RWPE2 (cell line): ENCODE measurements around the gene OR1G1.
"Not testable (repeated sequence)": the region's sequence is repeated elsewhere in the genome, so short reads cannot be mapped to it uniquely, and the experiment has no call there.

ENCODE experiments used
- ATAC-seq: fragments of 200-7000 bp; cut with Tn5 transposase; 3 replicates; pipeline ENCODE4 v1.9.1; 2021; ENCODE audit warnings: low read depth
- DNase-seq: peaks from one replicate; pipeline ENCODE4 v3.0.0-alpha.2; 2020; ENCODE audit warnings: low spot score
- H3K27ac ChIP-seq: fragments of 450-650 bp; 2 replicates; pipeline ENCODE4 v1.5.1; 2017; ENCODE audit warnings: mild to moderate bottlenecking; ENCODE audit not compliant: poor library complexity, severe bottlenecking
- H3K27me3 ChIP-seq: fragments of 250-450 bp; sonication (Bioruptor Pico); 2 replicates; pipeline ENCODE4 v1.5.1; 2021; ENCODE audit warnings: mild to moderate bottlenecking, moderate library complexity; ENCODE audit not compliant: insufficient read depth, poor library complexity, severe bottlenecking
- H3K36me3 ChIP-seq: fragments of 250-450 bp; sonication (Bioruptor Pico); 2 replicates; pipeline ENCODE4 v1.5.1; 2020; ENCODE audit warnings: low read depth, mild to moderate bottlenecking, moderate library complexity
- H3K4me1 ChIP-seq: fragments of 250-450 bp; sonication (Bioruptor Pico); 2 replicates; pipeline ENCODE4 v1.5.1; 2021; ENCODE audit warnings: mild to moderate bottlenecking, moderate library complexity; ENCODE audit not compliant: insufficient read depth, poor library complexity, severe bottlenecking
- H3K4me3 ChIP-seq: fragments of 250-450 bp; sonication (Bioruptor Pico); 2 replicates; pipeline ENCODE4 v1.5.1; 2021; ENCODE audit warnings: mild to moderate bottlenecking, moderate library complexity; ENCODE audit not compliant: severe bottlenecking
- H3K9me3 ChIP-seq: fragments of 250-450 bp; sonication (Bioruptor Pico); 2 replicates; pipeline ENCODE4 v1.5.1; 2021; ENCODE audit warnings: mild to moderate bottlenecking, moderate library complexity; ENCODE audit not compliant: severe bottlenecking
- TF ChIP-seq, protein P1 (sequence below): fragments of 450-650 bp; IDR thresholded peaks from one replicate; pipeline ENCODE4 v1.5.1; 2017; ENCODE audit warnings: mild to moderate bottlenecking, moderate library complexity; ENCODE audit not compliant: poor library complexity, severe bottlenecking

The OR1G1 gene

GRCh38 chr17:3127451-3127850, at the start of gene OR1G1:
TSS of gene OR1G1 (minus strand) at chr17:3127551. CDS start at chr17:3127551, 0 bp downstream.
- H3K27ac ChIP-seq = no peak within 1 kb of the TSS
- H3K36me3 ChIP-seq = no peaks in the 10 kb centered on the region
- no peaks in the 10 kb centered on the region for H3K4me1 ChIP-seq
- H3K4me3 ChIP-seq = no peak within 1 kb of the TSS
- ATAC-seq (no peak), DNase-seq (no peak)
- H3K9me3 ChIP-seq = no peaks in the 10 kb centered on the region
- H3K27me3 ChIP-seq = peaks cover 10% of the 10 kb centered on the region
- TF ChIP-seq, protein P1, sequence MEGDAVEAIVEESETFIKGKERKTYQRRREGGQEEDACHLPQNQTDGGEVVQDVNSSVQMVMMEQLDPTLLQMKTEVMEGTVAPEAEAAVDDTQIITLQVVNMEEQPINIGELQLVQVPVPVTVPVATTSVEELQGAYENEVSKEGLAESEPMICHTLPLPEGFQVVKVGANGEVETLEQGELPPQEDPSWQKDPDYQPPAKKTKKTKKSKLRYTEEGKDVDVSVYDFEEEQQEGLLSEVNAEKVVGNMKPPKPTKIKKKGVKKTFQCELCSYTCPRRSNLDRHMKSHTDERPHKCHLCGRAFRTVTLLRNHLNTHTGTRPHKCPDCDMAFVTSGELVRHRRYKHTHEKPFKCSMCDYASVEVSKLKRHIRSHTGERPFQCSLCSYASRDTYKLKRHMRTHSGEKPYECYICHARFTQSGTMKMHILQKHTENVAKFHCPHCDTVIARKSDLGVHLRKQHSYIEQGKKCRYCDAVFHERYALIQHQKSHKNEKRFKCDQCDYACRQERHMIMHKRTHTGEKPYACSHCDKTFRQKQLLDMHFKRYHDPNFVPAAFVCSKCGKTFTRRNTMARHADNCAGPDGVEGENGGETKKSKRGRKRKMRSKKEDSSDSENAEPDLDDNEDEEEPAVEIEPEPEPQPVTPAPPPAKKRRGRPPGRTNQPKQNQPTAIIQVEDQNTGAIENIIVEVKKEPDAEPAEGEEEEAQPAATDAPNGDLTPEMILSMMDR = no peak

DNA sequence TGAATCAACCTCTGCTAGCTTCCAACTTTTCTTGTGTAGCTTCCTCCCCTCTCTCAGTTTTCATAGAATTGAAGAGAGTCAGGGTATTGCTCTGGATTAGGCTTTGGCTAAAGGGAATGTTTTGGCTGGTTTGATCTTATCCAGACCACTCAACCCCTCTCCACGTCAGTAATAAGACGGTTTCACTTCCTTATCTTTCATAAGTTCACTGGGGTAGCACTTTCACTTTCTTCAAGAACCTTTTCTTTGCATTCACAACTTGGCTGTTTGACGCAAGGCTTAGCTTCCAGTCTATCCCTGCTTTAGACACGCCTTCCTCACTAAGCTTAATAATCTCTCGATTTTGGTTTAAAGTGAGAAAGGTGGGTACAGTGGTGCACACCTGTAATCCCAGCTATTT, 40.2 kb upstream of the OR1G1 start:
- Histone ChIP-seq H3K36me3 (no peaks in the 10 kb centered on the region), H3K27ac (no peak overlapping the region), H3K4me1 (no peaks in the 10 kb centered on the region), H3K4me3 (no peak overlapping the region), H3K27me3 (peaks cover 7% of the 10 kb centered on the region), H3K9me3 (no peaks in the 10 kb centered on the region)
- TF ChIP-seq, protein P1 = no peak
- DNase-seq (no peak), ATAC-seq (no peak)

DNA sequence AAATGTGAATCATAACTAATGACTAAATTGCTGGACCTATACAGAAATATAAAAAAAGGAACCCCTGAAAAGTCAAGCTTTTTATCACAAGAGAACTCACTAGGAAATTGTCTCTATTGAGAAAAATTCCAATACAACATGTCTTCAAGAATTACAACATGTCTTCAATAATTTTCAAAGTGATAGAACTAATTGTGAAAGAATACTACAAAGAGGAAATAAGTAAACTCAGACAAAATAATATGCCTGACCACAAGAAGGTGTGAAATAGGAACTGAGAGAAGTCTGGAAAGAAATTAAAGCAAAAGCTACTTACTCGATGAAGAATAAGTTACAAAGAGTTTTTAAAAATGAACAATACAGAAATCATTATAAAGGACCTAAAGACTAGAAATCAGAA, 29.9 kb upstream of the OR1G1 start:
- no peaks in the 10 kb centered on the region for H3K4me1 ChIP-seq
- peaks cover 3% of the 10 kb centered on the region for H3K27me3 ChIP-seq

DNA sequence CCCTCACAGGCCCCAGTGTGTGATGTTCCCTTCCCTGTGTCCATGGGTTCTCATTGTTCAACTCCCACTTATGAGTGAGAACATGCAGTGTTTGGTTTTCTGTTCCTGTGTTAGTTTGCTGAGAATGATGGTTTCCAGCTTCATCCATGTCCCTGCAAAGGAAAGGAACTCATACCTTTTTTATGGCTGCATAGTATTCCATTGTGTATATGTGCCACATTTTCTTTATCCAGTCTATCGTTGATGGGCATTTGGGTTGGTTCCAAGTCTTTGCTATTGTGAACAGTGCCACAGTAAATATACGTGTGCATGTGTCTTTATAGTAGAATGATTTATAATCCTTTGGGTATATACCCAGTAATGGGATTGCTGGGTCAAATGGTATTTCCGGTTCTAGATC, 10.1 kb upstream of the OR1G1 start:
- DNase-seq, H3K36me3 ChIP-seq, H3K9me3 ChIP-seq, H3K27me3 ChIP-seq, H3K4me3 ChIP-seq, ATAC-seq, H3K27ac ChIP-seq, H3K4me1 ChIP-seq: not testable (repeated sequence)

More for the DNA sequence above, 29.9 kb upstream of the OR1G1 start:
- no peak for ATAC-seq
- H3K36me3 ChIP-seq = no peaks in the 10 kb centered on the region
- no peaks in the 10 kb centered on the region for H3K9me3 ChIP-seq
- no peak for DNase-seq
- no peak overlapping the region for H3K4me3 ChIP-seq
- no peak overlapping the region for H3K27ac ChIP-seq
- TF ChIP-seq, protein P1 = no peak

DNA sequence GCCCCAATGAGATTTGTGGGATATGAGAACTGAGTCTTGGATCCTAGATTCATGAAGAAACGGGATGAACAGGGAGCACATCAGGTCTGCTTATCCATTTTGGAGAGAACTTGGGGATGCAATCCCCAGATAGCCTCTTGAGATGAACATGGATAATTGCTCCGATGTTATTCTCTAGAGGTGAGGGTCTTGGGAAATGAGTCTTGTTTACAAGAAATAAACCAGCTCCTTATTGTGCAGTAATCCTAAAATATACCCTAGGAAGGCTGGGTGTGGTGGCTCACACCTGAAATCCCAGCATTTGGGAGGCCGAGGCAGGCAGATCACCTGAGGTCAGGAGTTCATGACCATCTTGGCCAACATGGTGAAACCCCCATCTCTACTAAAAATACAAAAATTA, 23.0 kb downstream of the OR1G1 start, which contains the start of gene OR1D2:
Gene OR1D2, minus strand, starts transcription at position 101 of the 400 bp plus-strand sequence. CDS start 11,426 bp downstream, outside the sequence.
- Histone ChIP-seq H3K36me3 (no peaks in the 10 kb centered on the region), H3K27me3 (peaks cover 16% of the 10 kb centered on the region), H3K4me1 (no peaks in the 10 kb centered on the region), H3K9me3 (no peaks in the 10 kb centered on the region), H3K27ac (no peak within 1 kb of the TSS), H3K4me3 (no peak within 1 kb of the TSS)
- ATAC-seq (no peak), DNase-seq (no peak)
- TF ChIP-seq, protein P1 = no peak
